DMS 273 treated with DMSO at 0.1 percent for 48 hours (cell line): Measurements from ENCODE around the gene SLFN12.
A peak's percentile ranks its signal among the peaks of the same experiment; 100 is the strongest.
"Not testable (repeated sequence)": the region's sequence is repeated elsewhere in the genome, so short reads cannot be mapped to it uniquely, and the experiment has no call there.

Experiments used
- DNase-seq: peaks from one replicate; lab custom pipeline; 2025; lab: John Stamatoyannopoulos, UW

SLFN12 gene

GRCh38 chr17:35407531-35407930 is 24.8 kb downstream of the SLFN12 start:
- DNase-seq = no peak

- no peak for DNase-seq
These were observed 25.7 kb downstream of the SLFN12 start for GRCh38 chr17:35406568-35406967.

- no peak for DNase-seq
These were observed 27.9 kb downstream of the SLFN12 start for GRCh38 chr17:35404360-35404759.

- DNase-seq = not testable (repeated sequence)
These were observed 38.5 kb downstream of the SLFN12 start for GRCh38 chr17:35393783-35394182.

- DNase-seq = no peak
These were observed 41.6 kb downstream of the SLFN12 start for GRCh38 chr17:35390663-35391062.

GRCh38 chr17:35390156-35390555 is 42.1 kb downstream of the SLFN12 start:
- no peak for DNase-seq

GRCh38 chr17:35387496-35387895 is 44.8 kb downstream of the SLFN12 start:
- DNase-seq = no peak

GRCh38 chr17:35377706-35378105 is 54.6 kb downstream of the SLFN12 start:
- DNase-seq = no peak

GRCh38 chr17:35377068-35377467 is 55.2 kb downstream of the SLFN12 start:
- DNase-seq = no peak

- DNase-seq = no peak
These were observed 56.1 kb downstream of the SLFN12 start for GRCh38 chr17:35376245-35376644.

- no peak for DNase-seq
These were observed 57.4 kb downstream of the SLFN12 start for GRCh38 chr17:35374766-35375344.

- no peak for DNase-seq
These were observed 58.1 kb downstream of the SLFN12 start for GRCh38 chr17:35373984-35374765.

- DNase-seq = peak; percentile 37
These were observed 58.7 kb downstream of the SLFN12 start, which contains the start of gene SLFN11 for GRCh38 chr17:35373534-35373983. Gene SLFN11, minus strand, starts transcription at chr17:35373621. Its CDS starts 9,814 bp downstream, at chr17:35363807.

GRCh38 chr17:35372846-35373533 is 59.3 kb downstream of the SLFN12 start:
- DNase-seq = no peak

- DNase-seq = no peak
These were observed 60.4 kb downstream of the SLFN12 start for GRCh38 chr17:35371934-35372333.

GRCh38 chr17:35368081-35368830 is 64.0 kb downstream of the SLFN12 start:
- no peak for DNase-seq

- no peak for DNase-seq
These were observed 71.3 kb downstream of the SLFN12 start for GRCh38 chr17:35361027-35361426.
